GM12878 (cell line): ENCODE measurements around the gene DET1. TPM values are rescaled to one million over a fixed set of nuclear protein-coding genes. Genes with fewer than 3 reads are reported as not detected.

Experiments used
- BRCA1 ChIP-seq: IDR thresholded peaks from 2 replicates; pipeline ENCODE4 v1.6.1; 2011; ENCODE audit warnings: low read depth, low read length, improper control_type of control experiment
- CBFB ChIP-seq: IDR thresholded peaks from 2 replicates; pipeline ENCODE4 v1.6.1; 2016; ENCODE audit warnings: antibody characterized with exemption, low read depth
- KDM1A ChIP-seq: fragments of 200-600 bp; sonication (generic); IDR thresholded peaks from 2 replicates; pipeline ENCODE4 v1.6.1; 2016; ENCODE audit warnings: borderline replicate concordance
- MXI1 ChIP-seq: fragments of 150-350 bp; IDR thresholded peaks from 2 replicates; pipeline ENCODE4 v1.6.1; 2011; ENCODE audit warnings: low read depth, mild to moderate bottlenecking, inconsistent platforms, low read length, improper control_type of control experiment
- MYC ChIP-seq: IDR thresholded peaks from 2 replicates; pipeline ENCODE4 v1.6.1; 2011; ENCODE audit warnings: mild to moderate bottlenecking, low read length, moderate library complexity, inconsistent platforms; ENCODE audit not compliant: insufficient read depth, insufficient replicate concordance, insufficient read length, severe bottlenecking
- NR2C1 ChIP-seq: fragments of 450-650 bp; IDR thresholded peaks from 2 replicates; pipeline ENCODE4 v1.6.1; 2017; ENCODE audit warnings: antibody characterized with exemption, mild to moderate bottlenecking, moderate library complexity
- PAX5 ChIP-seq: IDR thresholded peaks from 2 replicates; pipeline ENCODE4 v1.6.1; 2011; ENCODE audit warnings: low read depth, low read length, borderline replicate concordance
- RUNX3 ChIP-seq: IDR thresholded peaks from 2 replicates; pipeline ENCODE4 v1.6.1; 2012; ENCODE audit warnings: low read length, inconsistent platforms
- SMC3 ChIP-seq: IDR thresholded peaks from 2 replicates; pipeline ENCODE4 v1.6.1; 2011; ENCODE audit warnings: low read length, improper control_type of control experiment, borderline replicate concordance
- SPI1 ChIP-seq: IDR thresholded peaks from 2 replicates; pipeline ENCODE4 v1.6.1; 2011; ENCODE audit warnings: low read depth, mild to moderate bottlenecking, low read length, moderate library complexity, borderline replicate concordance; ENCODE audit not compliant: insufficient read depth
- SRF ChIP-seq, 2 experiments: IDR thresholded peaks; 2 replicates each; pipeline ENCODE4 v1.6.1; 2011; ENCODE audit warnings: low read depth in 2 of 2, low read length in 2 of 2, mild to moderate bottlenecking in 1 of 2, moderate library complexity in 1 of 2
- STAT1 ChIP-seq: fragments of 450-650 bp; conservative IDR thresholded peaks from 2 replicates; pipeline ENCODE4 v1.6.1; 2014; ENCODE audit warnings: antibody characterized with exemption, mild to moderate bottlenecking
- polyA plus RNA-seq, 11 experiments: library from polyadenylated mRNA; depleted of rRNA in 4 of 11; unstranded in 6 of 11; stranded (reverse) in 5 of 11; fragments of >200 nt; fragmentation: Nextera tagmentation in 4 of 11; fragmentation: Illumina TruSeq in 1 of 11; extraction: Ambion mirVana in 4 of 11; extraction: Trizol in 1 of 11; gene quantifications; 1 replicate in 1 of 11; 2 replicates in 10 of 11; pipeline versions ENCODE4 v1.2.1 to v1.2.3, GENCODE V29; 2011 to 2016; ENCODE audit warnings: inconsistent platforms in 2 of 11, missing spikeins in 2 of 11, low read depth in 1 of 11
- total RNA-seq, 4 experiments: library from RNA; depleted of rRNA in 3 of 4; stranded (reverse); fragments of >200 nt in 3 of 4; fragmentation: Illumina TruSeq in 1 of 4; extraction: Trizol in 1 of 4; gene quantifications; 2 replicates each; pipeline versions ENCODE4 v1.2.1 to v1.2.3, GENCODE V29; 2013 to 2021
- TF ChIP-seq, protein P1 (sequence below): fragments of 150-350 bp; IDR thresholded peaks from 2 replicates; pipeline ENCODE4 v1.6.1; 2014; ENCODE audit warnings: mild to moderate bottlenecking, low read depth, low read length
- TF ChIP-seq, protein P2 (sequence below): fragments of 450-650 bp; IDR thresholded peaks from 2 replicates; pipeline ENCODE4 v1.6.1; 2017; ENCODE audit warnings: low read depth, mild to moderate bottlenecking, moderate library complexity
- TF ChIP-seq, protein P3 (sequence below): fragments of 450-650 bp; conservative IDR thresholded peaks from 2 replicates; pipeline ENCODE4 v1.6.1; 2017; ENCODE audit warnings: mild to moderate bottlenecking, moderate library complexity

DET1 gene
- total and polyA plus RNA-seq, 10 of the 15 experiments (the other 5 are each of a cell fraction or from before 2014, with no cell fraction given) = 0.16 to 2.7 (median 1.4) TPM

DNA sequence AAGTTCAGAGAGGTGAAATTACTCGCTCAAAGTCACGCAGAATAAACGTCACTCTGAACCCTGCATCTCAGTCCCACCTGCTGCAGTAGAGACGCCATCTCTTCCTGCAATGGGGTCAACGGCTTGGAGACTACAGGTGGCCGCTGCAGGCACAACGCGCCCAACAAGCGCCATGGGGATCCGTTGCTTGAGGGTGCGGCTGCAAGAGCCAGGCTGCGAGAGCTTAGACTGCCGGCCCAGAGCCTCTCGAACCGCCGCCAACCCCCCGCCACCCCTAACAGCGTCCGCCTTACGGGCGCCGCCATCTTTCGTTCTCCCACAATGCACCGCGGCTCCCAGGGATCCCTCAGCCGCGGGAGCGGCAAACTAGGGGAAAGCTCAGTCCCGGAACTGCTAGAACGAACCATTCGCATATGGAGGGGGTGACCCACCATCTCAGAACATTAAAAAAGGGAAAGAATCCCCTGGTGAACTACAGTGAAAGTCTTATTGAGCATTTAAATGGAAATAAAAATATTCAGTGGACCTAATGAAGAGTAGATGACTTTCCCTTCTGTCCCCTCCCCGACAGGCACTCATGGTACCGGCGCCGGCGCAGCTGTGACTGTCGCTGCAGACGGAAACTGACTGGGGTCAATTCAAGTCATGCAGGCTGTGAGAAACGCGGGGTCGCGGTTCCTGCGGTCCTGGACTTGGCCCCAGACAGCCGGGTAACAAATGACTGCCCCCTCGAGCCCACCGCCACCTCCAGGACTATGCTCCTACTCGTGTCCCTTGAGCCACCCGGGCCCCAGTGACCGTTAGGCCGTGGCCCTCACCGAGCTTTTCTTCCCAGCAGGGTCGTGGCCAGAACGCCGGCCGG is 79.2 kb downstream of the DET1 start, which contains the start of the genes MRPL46 and MRPS11 (continued):
- TF ChIP-seq, protein P1, sequence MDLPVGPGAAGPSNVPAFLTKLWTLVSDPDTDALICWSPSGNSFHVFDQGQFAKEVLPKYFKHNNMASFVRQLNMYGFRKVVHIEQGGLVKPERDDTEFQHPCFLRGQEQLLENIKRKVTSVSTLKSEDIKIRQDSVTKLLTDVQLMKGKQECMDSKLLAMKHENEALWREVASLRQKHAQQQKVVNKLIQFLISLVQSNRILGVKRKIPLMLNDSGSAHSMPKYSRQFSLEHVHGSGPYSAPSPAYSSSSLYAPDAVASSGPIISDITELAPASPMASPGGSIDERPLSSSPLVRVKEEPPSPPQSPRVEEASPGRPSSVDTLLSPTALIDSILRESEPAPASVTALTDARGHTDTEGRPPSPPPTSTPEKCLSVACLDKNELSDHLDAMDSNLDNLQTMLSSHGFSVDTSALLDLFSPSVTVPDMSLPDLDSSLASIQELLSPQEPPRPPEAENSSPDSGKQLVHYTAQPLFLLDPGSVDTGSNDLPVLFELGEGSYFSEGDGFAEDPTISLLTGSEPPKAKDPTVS = no peak
- peak; percentile 84 for TF ChIP-seq STAT1
- TF ChIP-seq NR2C1 = peak; percentile 79
- no peak for TF ChIP-seq KDM1A
- no peak for TF ChIP-seq SMC3
- 0 out of 2 replicates have a peak, but pooled peaks have one; percentile 1 for TF ChIP-seq SPI1
- peak; percentile 82 for TF ChIP-seq MXI1
- no peak for TF ChIP-seq BRCA1
- TF ChIP-seq RUNX3 = peak; percentile 75
- TF ChIP-seq, protein P2, sequence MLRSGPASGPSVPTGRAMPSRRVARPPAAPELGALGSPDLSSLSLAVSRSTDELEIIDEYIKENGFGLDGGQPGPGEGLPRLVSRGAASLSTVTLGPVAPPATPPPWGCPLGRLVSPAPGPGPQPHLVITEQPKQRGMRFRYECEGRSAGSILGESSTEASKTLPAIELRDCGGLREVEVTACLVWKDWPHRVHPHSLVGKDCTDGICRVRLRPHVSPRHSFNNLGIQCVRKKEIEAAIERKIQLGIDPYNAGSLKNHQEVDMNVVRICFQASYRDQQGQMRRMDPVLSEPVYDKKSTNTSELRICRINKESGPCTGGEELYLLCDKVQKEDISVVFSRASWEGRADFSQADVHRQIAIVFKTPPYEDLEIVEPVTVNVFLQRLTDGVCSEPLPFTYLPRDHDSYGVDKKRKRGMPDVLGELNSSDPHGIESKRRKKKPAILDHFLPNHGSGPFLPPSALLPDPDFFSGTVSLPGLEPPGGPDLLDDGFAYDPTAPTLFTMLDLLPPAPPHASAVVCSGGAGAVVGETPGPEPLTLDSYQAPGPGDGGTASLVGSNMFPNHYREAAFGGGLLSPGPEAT = peak; percentile 98
- TF ChIP-seq MYC = no peak
- 0 out of 2 replicates have a peak, but pooled peaks have one; percentile 5 for TF ChIP-seq PAX5
- peak; percentile 94; the same call in 1 of the 2 replicates for TF ChIP-seq CBFB
- 0 out of 4 replicates have a peak, but pooled peaks of 1 of the 2 experiments have one; percentile 34 for TF ChIP-seq SRF (IDR thresholded peaks at IDR 0.05; ENCODE audit: low read depth in 2 of 2, low read length in 2 of 2)
- TF ChIP-seq, protein P3, sequence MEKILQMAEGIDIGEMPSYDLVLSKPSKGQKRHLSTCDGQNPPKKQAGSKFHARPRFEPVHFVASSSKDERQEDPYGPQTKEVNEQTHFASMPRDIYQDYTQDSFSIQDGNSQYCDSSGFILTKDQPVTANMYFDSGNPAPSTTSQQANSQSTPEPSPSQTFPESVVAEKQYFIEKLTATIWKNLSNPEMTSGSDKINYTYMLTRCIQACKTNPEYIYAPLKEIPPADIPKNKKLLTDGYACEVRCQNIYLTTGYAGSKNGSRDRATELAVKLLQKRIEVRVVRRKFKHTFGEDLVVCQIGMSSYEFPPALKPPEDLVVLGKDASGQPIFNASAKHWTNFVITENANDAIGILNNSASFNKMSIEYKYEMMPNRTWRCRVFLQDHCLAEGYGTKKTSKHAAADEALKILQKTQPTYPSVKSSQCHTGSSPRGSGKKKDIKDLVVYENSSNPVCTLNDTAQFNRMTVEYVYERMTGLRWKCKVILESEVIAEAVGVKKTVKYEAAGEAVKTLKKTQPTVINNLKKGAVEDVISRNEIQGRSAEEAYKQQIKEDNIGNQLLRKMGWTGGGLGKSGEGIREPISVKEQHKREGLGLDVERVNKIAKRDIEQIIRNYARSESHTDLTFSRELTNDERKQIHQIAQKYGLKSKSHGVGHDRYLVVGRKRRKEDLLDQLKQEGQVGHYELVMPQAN = peak; percentile 60
- TF ChIP-seq, all 136 proteins: peak for 55
